SK-N-SH (cell line): ENCODE data around the gene MAP3K1. TPM values are rescaled to one million over a fixed set of nuclear protein-coding genes. Genes with fewer than 3 reads are reported as not detected.

Experiments
- CTCF ChIA-PET: fragments of 300-600, 350-600 bp; formaldehyde crosslinking; extraction: SDS; loops from one replicate; lab custom pipeline; 2021; lab: Yijun Ruan, JAX
- POLR2A ChIA-PET: fragments of 350-600 bp; sonication (Branson Sonifier 250); formaldehyde crosslinking; extraction: SDS; loops from one replicate; lab custom pipeline; 2020; ENCODE audit warnings: antibody characterized with exemption, inconsistent platforms; lab: Yijun Ruan, JAX
- DNase-seq: peaks from one replicate; pipeline ENCODE4 v3.0.0; 2012
- H2AFZ ChIP-seq: fragments of 200-600 bp; sonication (generic); 2 replicates; pipeline ENCODE4 v1.8.1; 2016; ENCODE audit warnings: antibody characterized with exemption, mild to moderate bottlenecking, low read depth
- H3F3A ChIP-seq: fragments of 200-600 bp; sonication (generic); replicated peaks from 2 replicates; pipeline ENCODE3; 2016; ENCODE audit warnings: antibody characterized with exemption, mild to moderate bottlenecking; ENCODE audit not compliant: insufficient read depth
- H3K27ac ChIP-seq, 2 experiments: fragments of 200-500 bp in 1 of 2; fragments of 200-600 bp in 1 of 2; sonication (Bioruptor generic) in 1 of 2; sonication (generic), shearing (Covaris generic) in 1 of 2; 2 replicates each; pipeline versions ENCODE4 v1.5.1 to v1.6.1; 2014 to 2016; ENCODE audit warnings: low read depth in 2 of 2, inconsistent platforms in 1 of 2, low read length in 1 of 2, mild to moderate bottlenecking in 1 of 2, mixed read lengths in 1 of 2
- H3K27me3 ChIP-seq: fragments of 200-600 bp; sonication (generic), shearing (Covaris generic); 2 replicates; pipeline ENCODE4 v1.6.1; 2016; ENCODE audit warnings: mixed run types; ENCODE audit not compliant: insufficient read depth
- H3K36me3 ChIP-seq, 2 experiments: fragments of 200-500 bp in 1 of 2; fragments of 200-600 bp in 1 of 2; sonication (Bioruptor generic) in 1 of 2; sonication (generic) in 1 of 2; replicated peaks in 1 of 2; 2 replicates each; pipeline versions ENCODE3 to v1.5.1; 2014 to 2016; ENCODE audit warnings: low read length in 1 of 2, mild to moderate bottlenecking in 1 of 2; ENCODE audit not compliant: insufficient read depth in 2 of 2, control insufficient read depth in 1 of 2
- H3K4me1 ChIP-seq, 2 experiments: fragments of 200-500 bp in 1 of 2; fragments of 200-600 bp in 1 of 2; sonication (Bioruptor generic) in 1 of 2; sonication (generic), shearing (Covaris generic) in 1 of 2; 2 replicates each; pipeline versions ENCODE4 v1.5.1 to v1.6.1; 2014 to 2016; ENCODE audit warnings: low read depth in 1 of 2, low read length in 1 of 2, mixed run types in 1 of 2; ENCODE audit not compliant: insufficient read depth in 2 of 2, control insufficient read depth in 1 of 2
- H3K4me2 ChIP-seq: fragments of 200-600 bp; sonication (generic), shearing (Covaris generic); 2 replicates; pipeline ENCODE4 v1.6.1; 2017; ENCODE audit warnings: mixed run types
- H3K4me3 ChIP-seq, 2 experiments: fragments of 200-500 bp in 1 of 2; fragments of 200-600 bp in 1 of 2; sonication (Bioruptor generic) in 1 of 2; sonication (generic), shearing (Covaris generic) in 1 of 2; 2 replicates each; pipeline versions ENCODE4 v1.5.1 to v1.8.1; 2014 to 2016; ENCODE audit warnings: low read depth in 2 of 2, inconsistent platforms in 1 of 2, low read length in 1 of 2, mild to moderate bottlenecking in 1 of 2, mixed read lengths in 1 of 2, moderate library complexity in 1 of 2
- H3K79me2 ChIP-seq: fragments of 200-600 bp; sonication (generic); 2 replicates; pipeline ENCODE4 v1.8.1; 2017; ENCODE audit warnings: mild to moderate bottlenecking; ENCODE audit not compliant: insufficient read depth
- H3K9ac ChIP-seq: fragments of 200-600 bp; sonication (generic); 2 replicates; pipeline ENCODE4 v1.6.1; 2017; ENCODE audit warnings: mixed run types
- H3K9me2 ChIP-seq: fragments of 200-600 bp; sonication (generic); 2 replicates; pipeline ENCODE4 v1.6.1; 2017; ENCODE audit warnings: mixed run types
- H3K9me3 ChIP-seq: fragments of 200-600 bp; sonication (generic); 2 replicates; pipeline ENCODE4 v1.6.1; 2017; ENCODE audit warnings: mixed run types, mild to moderate bottlenecking, moderate library complexity
- H4K20me1 ChIP-seq: fragments of 200-600 bp; sonication (generic); 2 replicates; pipeline ENCODE4 v1.6.1; 2017; ENCODE audit warnings: mild to moderate bottlenecking, mixed run types; ENCODE audit not compliant: insufficient read depth
- EP300 ChIP-seq, 2 experiments: IDR thresholded peaks; 2 replicates each; pipeline versions ENCODE4 v1.4.0 to v1.6.1; 2012; ENCODE audit warnings: borderline replicate concordance in 1 of 2, low read depth in 1 of 2, low read length in 1 of 2
- GATA2 ChIP-seq: sonication (generic); formaldehyde crosslinking; IDR thresholded peaks from 2 replicates; pipeline ENCODE4 v1.5.0; 2020; ENCODE audit warnings: mild to moderate bottlenecking, missing genetic modification reagents
- JUND ChIP-seq: IDR thresholded peaks from 2 replicates; pipeline ENCODE4 v1.4.0; 2012
- MXI1 ChIP-seq: IDR thresholded peaks from 2 replicates; pipeline ENCODE4 v1.6.1; 2012; ENCODE audit warnings: mild to moderate bottlenecking, low read depth, low read length, improper control_type of control experiment
- NRF1 ChIP-seq: IDR thresholded peaks from 2 replicates; pipeline ENCODE4 v1.6.1; 2012; ENCODE audit warnings: low read depth, mild to moderate bottlenecking, low read length
- POLR2AphosphoS5 ChIP-seq: IDR thresholded peaks from 2 replicates; pipeline ENCODE4 v1.6.1; 2012; ENCODE audit warnings: low read depth, low read length
- REST ChIP-seq: IDR thresholded peaks from 2 replicates; pipeline ENCODE4 v1.6.1; 2012; ENCODE audit warnings: mild to moderate bottlenecking, low read depth, low read length, moderate library complexity
- SIN3A ChIP-seq: IDR thresholded peaks from 2 replicates; pipeline ENCODE4 v1.6.1; 2012; ENCODE audit warnings: low read depth, mild to moderate bottlenecking, low read length, moderate library complexity, borderline replicate concordance
- WGBS: methylation state at CpG from one replicate; pipeline ENCODE4 v1.1.6; 2017; ENCODE audit warnings: low lambda C conversion rate; 5-methylcytosine and 5-hydroxymethylcytosine counted together
- polyA plus RNA-seq, 3 experiments: library from polyadenylated mRNA; depleted of rRNA; stranded (reverse); fragments of >200 nt; gene quantifications; 2 replicates each; pipeline ENCODE4 v1.2.3, GENCODE V29; 2012
- TF ChIP-seq, protein P1 (sequence below): IDR thresholded peaks from 2 replicates; pipeline ENCODE4; 2012
- TF ChIP-seq, protein P2 (sequence below): IDR thresholded peaks from 2 replicates; pipeline ENCODE4 v1.4.0; 2012; ENCODE audit warnings: low read depth, borderline replicate concordance

Gene MAP3K1
- polyA plus RNA-seq, 1 of the 3 experiments (the other 2 are of a cell fraction): 2.2 TPM

DNA sequence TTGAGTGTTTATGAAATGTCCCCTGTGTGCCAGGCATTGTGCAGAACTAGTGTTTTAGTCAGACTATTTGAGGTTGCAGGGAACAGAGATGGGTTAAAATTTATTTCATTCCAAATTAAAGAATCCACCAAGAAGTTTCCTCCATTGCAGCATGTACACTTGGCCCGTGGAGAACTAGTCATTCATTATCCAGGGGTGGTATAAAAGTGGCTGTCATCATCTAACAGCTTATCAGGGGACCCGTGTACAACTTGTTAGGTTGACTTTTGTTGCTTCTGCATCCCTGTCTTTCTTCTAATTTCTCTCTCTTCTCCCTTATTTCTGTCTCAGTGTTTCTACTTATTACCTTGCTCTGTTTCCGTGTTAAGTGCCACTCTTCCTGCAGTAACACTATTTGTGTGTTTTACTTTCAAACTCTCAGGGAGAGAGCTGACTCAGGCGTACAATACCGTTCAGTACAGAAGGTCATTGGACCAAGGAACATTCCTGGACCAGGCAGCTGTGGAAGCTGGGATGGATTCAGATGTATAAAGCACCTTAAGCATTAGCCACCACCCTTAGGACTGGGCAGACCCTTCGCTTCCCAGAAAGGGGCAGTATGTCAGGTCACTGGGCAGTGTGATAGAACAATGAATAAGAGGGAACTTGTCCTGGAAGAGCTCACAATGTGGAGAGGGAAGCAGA is 36.1 kb downstream of the MAP3K1 start:
- Histone ChIP-seq H3K79me2 (peaks cover 96% of the 10 kb centered on the region), H3K4me3 (no peak overlapping the region), H3K4me1 (peaks cover 17 to 39% of the 10 kb centered on the region in 2 experiments), H3K9me2 (no peaks in the 10 kb centered on the region), H3K27me3 (no peaks in the 10 kb centered on the region), H3K27ac (peak overlapping the region in 1 of 2 experiments; percentile 22; a peak in 1 of 4 replicates), H2AFZ (no peak overlapping the region), H3K4me2 (no peak overlapping the region), H3K9me3 (no peaks in the 10 kb centered on the region), H3K9ac (no peak overlapping the region), H3K36me3 (peaks cover 2% of the 10 kb centered on the region in 2 experiments), H4K20me1 (peaks cover 96% of the 10 kb centered on the region), H3F3A (no peaks in the 10 kb centered on the region)
- CTCF ChIA-PET: interaction anchor here (1.0 to 2.5 kb wide), 3 partner anchors 8 to 581 kb away, joined by 3 to 10 read pairs (median 3); no protein-coding TSS in a partner anchor
- TF ChIP-seq MXI1: no peak
- TF ChIP-seq NRF1: no peak
- no peak for TF ChIP-seq EP300 (IDR thresholded peaks at IDR 0.05; ENCODE audit: borderline replicate concordance in 1 of 2, low read depth in 1 of 2, low read length in 1 of 2)
- TF ChIP-seq, protein P1, sequence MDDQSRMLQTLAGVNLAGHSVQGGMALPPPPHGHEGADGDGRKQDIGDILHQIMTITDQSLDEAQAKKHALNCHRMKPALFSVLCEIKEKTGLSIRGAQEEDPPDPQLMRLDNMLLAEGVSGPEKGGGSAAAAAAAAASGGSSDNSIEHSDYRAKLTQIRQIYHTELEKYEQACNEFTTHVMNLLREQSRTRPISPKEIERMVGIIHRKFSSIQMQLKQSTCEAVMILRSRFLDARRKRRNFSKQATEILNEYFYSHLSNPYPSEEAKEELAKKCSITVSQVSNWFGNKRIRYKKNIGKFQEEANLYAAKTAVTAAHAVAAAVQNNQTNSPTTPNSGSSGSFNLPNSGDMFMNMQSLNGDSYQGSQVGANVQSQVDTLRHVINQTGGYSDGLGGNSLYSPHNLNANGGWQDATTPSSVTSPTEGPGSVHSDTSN: no peak
- TF ChIP-seq POLR2AphosphoS5: no peak
- TF ChIP-seq SIN3A: no peak
- POLR2A ChIA-PET: no interaction called here
- no peak for DNase-seq
- 78% methylated on average over 6 of the region's 6 CpGs for WGBS

DNA sequence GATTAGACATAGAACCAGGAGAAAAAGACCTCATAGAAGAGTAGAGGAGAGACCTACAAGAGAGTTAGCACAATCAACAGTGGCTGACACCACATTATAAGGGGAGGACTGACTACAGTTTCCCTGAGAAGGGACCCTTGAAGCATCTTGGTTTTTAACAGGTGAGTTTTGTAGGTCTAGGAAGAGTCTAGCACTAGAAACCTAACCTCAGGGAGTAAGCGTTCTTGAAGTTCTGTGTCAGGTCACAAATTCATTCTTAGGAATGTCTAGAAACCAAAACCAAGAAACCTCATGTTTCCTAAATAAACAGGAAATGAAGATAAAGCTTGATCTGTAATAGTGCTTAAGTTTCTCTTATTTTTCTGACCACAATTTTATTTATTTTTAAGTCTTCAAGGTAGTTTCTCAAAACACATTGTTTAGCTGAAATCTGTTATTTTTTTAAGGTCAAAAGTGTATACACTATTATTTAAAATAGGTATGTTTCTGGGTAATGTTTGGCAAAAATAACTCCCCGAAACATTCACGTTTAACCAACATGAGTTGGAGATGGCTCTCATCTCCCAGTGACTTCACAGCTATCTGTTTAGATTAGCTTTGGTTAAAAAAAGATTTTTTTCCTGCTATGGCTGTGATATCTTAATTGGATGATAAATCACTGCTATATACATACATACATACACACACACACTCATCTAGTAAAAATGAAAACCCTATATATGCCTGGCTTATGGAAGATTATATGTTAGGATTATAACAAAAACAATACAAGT is 37.1 kb downstream of the MAP3K1 start:
- H3K4me1 ChIP-seq: peaks cover 17 to 32% of the 10 kb centered on the region in 2 experiments
- H3K9me2 ChIP-seq: no peaks in the 10 kb centered on the region
- WGBS: 74% methylated on average over 3 of the region's 3 CpGs
- no peak for DNase-seq
- peak overlapping the region in 1 of 2 experiments; percentile 43; a peak in 2 of 4 replicates for H3K27ac ChIP-seq
- H3K4me2 ChIP-seq: no peak overlapping the region
- no peaks in the 10 kb centered on the region for H3K9me3 ChIP-seq
- H3K9ac ChIP-seq: no peak overlapping the region
- no peaks in the 10 kb centered on the region for H3F3A ChIP-seq
- H3K79me2 ChIP-seq: peaks cover 92% of the 10 kb centered on the region
- no peak overlapping the region for H3K4me3 ChIP-seq
- POLR2A ChIA-PET: no interaction called here
- no peaks in the 10 kb centered on the region for H3K27me3 ChIP-seq
- no peak for TF ChIP-seq REST
- no peak for TF ChIP-seq GATA2 (CRISPR knock-in tag)
- TF ChIP-seq JUND: no peak
- TF ChIP-seq, protein P2, sequence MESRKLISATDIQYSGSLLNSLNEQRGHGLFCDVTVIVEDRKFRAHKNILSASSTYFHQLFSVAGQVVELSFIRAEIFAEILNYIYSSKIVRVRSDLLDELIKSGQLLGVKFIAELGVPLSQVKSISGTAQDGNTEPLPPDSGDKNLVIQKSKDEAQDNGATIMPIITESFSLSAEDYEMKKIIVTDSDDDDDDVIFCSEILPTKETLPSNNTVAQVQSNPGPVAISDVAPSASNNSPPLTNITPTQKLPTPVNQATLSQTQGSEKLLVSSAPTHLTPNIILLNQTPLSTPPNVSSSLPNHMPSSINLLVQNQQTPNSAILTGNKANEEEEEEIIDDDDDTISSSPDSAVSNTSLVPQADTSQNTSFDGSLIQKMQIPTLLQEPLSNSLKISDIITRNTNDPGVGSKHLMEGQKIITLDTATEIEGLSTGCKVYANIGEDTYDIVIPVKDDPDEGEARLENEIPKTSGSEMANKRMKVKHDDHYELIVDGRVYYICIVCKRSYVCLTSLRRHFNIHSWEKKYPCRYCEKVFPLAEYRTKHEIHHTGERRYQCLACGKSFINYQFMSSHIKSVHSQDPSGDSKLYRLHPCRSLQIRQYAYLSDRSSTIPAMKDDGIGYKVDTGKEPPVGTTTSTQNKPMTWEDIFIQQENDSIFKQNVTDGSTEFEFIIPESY: no peak
- TF ChIP-seq, all 33 proteins: peak for 0
- Histone ChIP-seq H2AFZ (no peak overlapping the region), H4K20me1 (peaks cover 95% of the 10 kb centered on the region), H3K36me3 (peaks cover 3 to 5% of the 10 kb centered on the region in 2 experiments)
- CTCF ChIA-PET: interaction anchor here (1.0 to 2.5 kb wide), 2 partner anchors 15 to 582 kb away, joined by 3 to 10 read pairs; no protein-coding TSS in a partner anchor
